Activated CD4-positive, alpha-beta T cell treated with anti-CD3 and anti-CD28 coated beads, Interleukin-2, amount 10 ng/mL, durations not matched to agents 24 days and 14 days (primary cell): ENCODE data around the gene CEBPA. TPM values are rescaled to one million over a fixed set of nuclear protein-coding genes. Genes with fewer than 3 reads are reported as not detected.
"Not testable (repeated sequence)": the region's sequence is repeated elsewhere in the genome, so short reads cannot be mapped to it uniquely, and the experiment has no call there.

Source experiments
- DNase-seq: peaks from one replicate; pipeline ENCODE4 v3.0.0; 2022
- H3K27ac Mint-ChIP-seq: one replicate; pipeline ENCODE4 v1.8.0; 2022; ENCODE audit warnings: mild to moderate bottlenecking, mixed read lengths
- H3K27me3 Mint-ChIP-seq: one replicate; pipeline ENCODE4 v1.8.0; 2022; ENCODE audit warnings: mixed read lengths
- H3K36me3 Mint-ChIP-seq: one replicate; pipeline ENCODE4 v1.8.0; 2022; ENCODE audit warnings: low read depth, mild to moderate bottlenecking, mixed read lengths
- H3K4me1 Mint-ChIP-seq: one replicate; pipeline ENCODE4 v1.8.0; 2021; ENCODE audit warnings: mixed read lengths
- H3K4me3 Mint-ChIP-seq: one replicate; pipeline ENCODE4 v1.8.0; 2022; ENCODE audit warnings: mild to moderate bottlenecking, moderate library complexity, mixed read lengths
- H3K9me3 Mint-ChIP-seq: one replicate; pipeline ENCODE4 v1.8.0; 2021; ENCODE audit warnings: mixed read lengths
- intact Hi-C: fragments of 100-400 bp; cut with micrococcal nuclease; formaldehyde crosslinking; loops from one replicate; pipeline ENCODE4 v1.15.1; 2023
- total RNA-seq: library from RNA; stranded (reverse); gene quantifications from 2 replicates; pipeline ENCODE4 v1.2.3, GENCODE V29; 2022

CEBPA gene
- total RNA-seq, 1 donor from 2014 or later, result 1.4 TPM

DNA sequence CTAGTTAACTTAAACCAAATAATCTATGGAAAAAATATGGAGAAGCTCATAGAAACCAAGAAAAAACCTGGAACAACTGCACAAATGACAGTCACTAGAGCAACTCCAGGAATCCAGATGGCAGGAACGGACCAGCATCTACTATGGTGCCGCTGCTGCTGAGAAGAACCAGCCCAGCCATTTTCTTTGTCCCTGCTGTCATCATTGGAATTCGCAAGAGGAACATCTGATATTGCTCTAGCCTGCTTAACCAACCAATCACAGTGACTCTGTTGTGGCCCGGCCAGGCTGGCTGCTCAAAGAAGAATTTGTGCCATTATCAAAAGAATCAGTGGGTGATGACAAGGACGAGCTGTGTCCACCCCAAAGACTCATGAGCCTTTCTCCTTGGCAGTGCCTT, 33.1 kb upstream of the CEBPA start:
- no peaks in the 10 kb centered on the region for H3K36me3 Mint-ChIP-seq
- no peak overlapping the region for H3K4me3 Mint-ChIP-seq
- DNase-seq, result no peak
- intact Hi-C loops, result no loop called here
- no peak overlapping the region for H3K27ac Mint-ChIP-seq
- no peaks in the 10 kb centered on the region for H3K4me1 Mint-ChIP-seq
- no peaks in the 10 kb centered on the region for H3K9me3 Mint-ChIP-seq
- peaks cover 13% of the 10 kb centered on the region for H3K27me3 Mint-ChIP-seq

DNA sequence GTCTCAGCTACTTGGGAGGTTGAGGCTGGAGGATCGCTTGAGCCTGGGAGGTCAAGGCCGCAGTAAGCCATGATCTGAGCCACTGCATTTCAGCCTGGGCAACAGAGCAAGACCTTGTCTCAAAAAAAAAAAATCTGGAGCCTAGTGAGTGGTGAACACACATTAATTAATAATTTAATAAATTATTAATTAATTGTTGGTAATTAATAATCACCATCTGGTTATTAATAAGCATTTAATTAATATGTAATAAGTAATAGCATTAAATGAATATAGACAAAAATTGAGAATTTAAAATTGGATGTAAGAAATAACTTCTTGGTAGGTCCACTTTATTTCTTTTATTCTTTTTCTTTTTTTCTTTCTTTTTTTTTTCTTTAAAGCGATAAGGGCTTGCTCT, 31.9 kb upstream of the CEBPA start:
- no peaks in the 10 kb centered on the region for H3K4me1 Mint-ChIP-seq
- H3K4me3 Mint-ChIP-seq, result no peak overlapping the region
- H3K27ac Mint-ChIP-seq, result no peak overlapping the region
- no peak for DNase-seq
- no peaks in the 10 kb centered on the region for H3K36me3 Mint-ChIP-seq
- peaks cover 10% of the 10 kb centered on the region for H3K27me3 Mint-ChIP-seq
- intact Hi-C loops, result no loop called here
- no peaks in the 10 kb centered on the region for H3K9me3 Mint-ChIP-seq

DNA sequence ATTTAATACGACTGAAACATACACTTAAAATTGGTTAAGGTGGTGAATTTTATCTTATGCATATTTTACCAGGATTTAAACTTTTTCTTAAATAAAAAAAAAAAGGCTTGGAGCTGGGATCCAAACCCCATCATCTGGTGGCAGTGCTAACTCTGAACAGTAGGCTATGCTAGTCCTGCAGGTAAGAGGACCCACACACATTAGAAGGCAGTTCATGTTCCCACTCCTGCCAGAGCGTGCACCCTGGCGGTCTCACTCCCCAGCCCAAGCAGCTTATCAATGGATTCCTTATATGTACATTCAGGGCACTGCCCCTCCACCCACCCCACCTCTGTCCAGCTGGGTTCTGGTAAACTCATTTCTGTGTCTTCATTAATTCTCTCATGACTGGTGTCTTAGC, 31.3 kb upstream of the CEBPA start:
- intact Hi-C loops, result no loop called here
- H3K27ac Mint-ChIP-seq, result no peak overlapping the region

DNA sequence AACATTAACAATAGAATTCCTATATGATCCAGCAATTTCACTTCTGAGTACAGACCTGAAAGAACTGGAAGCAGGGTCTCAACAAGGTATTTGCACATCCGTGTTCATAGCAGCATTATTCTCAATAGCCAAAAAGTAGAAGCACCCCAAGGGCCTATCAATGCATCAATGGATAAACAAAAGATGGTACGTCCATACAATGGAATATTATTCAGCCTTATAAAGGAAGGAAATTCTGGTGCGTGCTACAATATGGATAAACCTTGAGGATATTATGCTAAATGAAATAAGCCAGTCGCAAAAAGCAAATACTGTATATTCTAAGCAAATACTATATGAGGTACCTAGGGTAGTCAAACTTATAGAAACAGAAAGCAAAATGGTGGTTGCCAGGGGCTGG, 30.8 kb upstream of the CEBPA start:
- DNase-seq, result no peak
- Mint-ChIP-seq H3K27me3 (peaks cover 4% of the 10 kb centered on the region), H3K4me1 (no peaks in the 10 kb centered on the region), H3K27ac (no peak overlapping the region), H3K9me3 (no peaks in the 10 kb centered on the region), H3K4me3 (no peak overlapping the region), H3K36me3 (no peaks in the 10 kb centered on the region)
- intact Hi-C loops, result no loop called here

More for the DNA sequence above, 31.3 kb upstream of the CEBPA start:
- H3K9me3 Mint-ChIP-seq, result no peaks in the 10 kb centered on the region
- DNase-seq, result no peak
- H3K27me3 Mint-ChIP-seq, result peaks cover 4% of the 10 kb centered on the region
- no peaks in the 10 kb centered on the region for H3K36me3 Mint-ChIP-seq
- no peaks in the 10 kb centered on the region for H3K4me1 Mint-ChIP-seq
- H3K4me3 Mint-ChIP-seq, result no peak overlapping the region

DNA sequence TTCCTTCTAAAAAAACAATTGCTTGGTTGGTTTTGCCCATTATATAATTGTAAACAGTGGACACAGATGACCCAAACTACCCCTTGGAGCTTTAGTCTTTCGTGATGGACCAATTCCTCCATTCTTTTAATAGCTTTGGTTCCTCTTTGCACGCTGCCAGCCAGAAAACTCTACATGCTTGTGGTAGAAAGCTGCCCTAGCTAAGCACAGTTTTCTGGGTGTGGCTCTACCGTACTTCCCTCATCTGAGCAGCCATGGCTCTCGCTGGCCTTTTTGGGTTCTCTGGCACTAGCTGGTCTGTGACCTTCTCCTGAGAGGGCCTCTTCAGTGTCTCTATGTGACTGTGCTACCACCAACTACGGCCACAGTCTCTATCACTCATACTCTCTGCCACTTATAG, 29.9 kb upstream of the CEBPA start:
- intact Hi-C loops, result no loop called here
- H3K27ac Mint-ChIP-seq, result no peak overlapping the region
- no peak overlapping the region for H3K4me3 Mint-ChIP-seq
- DNase-seq, result no peak
- peaks cover 1% of the 10 kb centered on the region for H3K27me3 Mint-ChIP-seq
- H3K36me3 Mint-ChIP-seq, result no peaks in the 10 kb centered on the region
- H3K9me3 Mint-ChIP-seq, result no peaks in the 10 kb centered on the region
- no peaks in the 10 kb centered on the region for H3K4me1 Mint-ChIP-seq

DNA sequence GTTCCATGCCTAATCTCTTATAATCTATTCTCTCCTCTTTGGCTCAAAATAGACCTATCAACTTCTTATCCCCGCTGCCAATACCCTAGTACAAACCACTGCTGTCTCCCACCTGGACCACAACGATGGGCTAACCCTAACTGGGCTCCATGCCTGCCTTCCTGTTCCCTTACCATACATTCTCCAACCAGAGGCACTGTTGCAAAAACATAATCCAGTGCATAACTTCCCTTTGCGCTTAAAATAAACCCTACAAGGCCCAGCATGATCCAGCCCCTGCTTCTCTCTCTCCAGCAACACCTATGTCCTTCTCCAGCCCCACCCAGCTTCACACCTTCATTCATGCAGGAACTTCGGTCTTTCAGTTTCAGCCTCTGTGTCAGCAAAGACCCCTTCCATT, 27.4 kb upstream of the CEBPA start:
- intact Hi-C loops, result no loop called here
- Mint-ChIP-seq H3K4me3 (no peak overlapping the region), H3K4me1 (no peaks in the 10 kb centered on the region), H3K36me3 (no peaks in the 10 kb centered on the region), H3K9me3 (no peaks in the 10 kb centered on the region), H3K27ac (no peak overlapping the region), H3K27me3 (peaks cover 4% of the 10 kb centered on the region)
- DNase-seq, result no peak

DNA sequence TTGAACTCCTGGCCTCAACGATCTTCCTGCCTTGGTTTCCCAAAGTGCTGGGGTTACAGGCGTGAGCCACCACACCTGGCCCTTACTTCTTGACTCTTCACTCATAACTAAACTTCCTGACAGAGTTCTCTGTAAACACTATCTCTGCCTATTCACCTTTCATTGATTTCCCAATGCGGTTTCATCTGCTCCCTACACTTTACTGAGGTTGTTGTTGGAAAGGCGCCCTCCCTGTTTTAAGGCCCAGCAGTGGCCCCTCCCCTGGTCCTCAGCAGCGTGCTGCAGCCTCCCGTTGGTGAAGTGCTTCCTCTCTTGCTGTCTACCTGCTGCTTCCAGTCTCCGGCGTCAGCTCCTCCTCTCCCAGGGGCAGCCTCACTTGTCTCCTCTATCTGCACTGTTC, 26.7 kb upstream of the CEBPA start:
- Mint-ChIP-seq H3K9me3 (no peaks in the 10 kb centered on the region), H3K27ac (no peak overlapping the region), H3K27me3 (peaks cover 4% of the 10 kb centered on the region), H3K4me1 (no peaks in the 10 kb centered on the region), H3K4me3 (no peak overlapping the region), H3K36me3 (no peaks in the 10 kb centered on the region)
- DNase-seq, result no peak
- intact Hi-C loops, result no loop called here

DNA sequence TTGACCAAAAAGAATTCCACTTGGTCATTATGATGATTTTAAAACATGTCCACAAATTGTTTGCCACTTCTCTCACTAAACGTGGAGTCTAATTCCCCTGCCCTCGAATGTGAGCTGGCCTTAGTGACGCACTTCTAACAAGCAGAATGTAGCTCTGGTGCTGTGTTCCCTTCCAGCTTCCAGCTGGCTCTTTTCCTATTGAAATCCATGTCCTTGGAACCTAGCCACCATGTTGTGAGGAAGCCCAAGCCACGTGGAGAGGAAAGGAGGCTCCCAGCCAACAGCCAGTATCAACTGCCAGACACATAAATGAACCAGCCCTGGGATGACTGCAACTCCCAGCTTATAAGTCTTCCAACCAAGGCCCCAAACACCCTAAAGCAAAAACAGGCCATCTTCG, 23.6 kb upstream of the CEBPA start:
- H3K27me3 Mint-ChIP-seq, result peaks cover 4% of the 10 kb centered on the region
- H3K27ac Mint-ChIP-seq, result no peak overlapping the region
- H3K4me3 Mint-ChIP-seq, result no peak overlapping the region
- intact Hi-C loops, result no loop called here
- no peak for DNase-seq
- H3K36me3 Mint-ChIP-seq, result no peaks in the 10 kb centered on the region
- no peaks in the 10 kb centered on the region for H3K4me1 Mint-ChIP-seq
- H3K9me3 Mint-ChIP-seq, result no peaks in the 10 kb centered on the region

DNA sequence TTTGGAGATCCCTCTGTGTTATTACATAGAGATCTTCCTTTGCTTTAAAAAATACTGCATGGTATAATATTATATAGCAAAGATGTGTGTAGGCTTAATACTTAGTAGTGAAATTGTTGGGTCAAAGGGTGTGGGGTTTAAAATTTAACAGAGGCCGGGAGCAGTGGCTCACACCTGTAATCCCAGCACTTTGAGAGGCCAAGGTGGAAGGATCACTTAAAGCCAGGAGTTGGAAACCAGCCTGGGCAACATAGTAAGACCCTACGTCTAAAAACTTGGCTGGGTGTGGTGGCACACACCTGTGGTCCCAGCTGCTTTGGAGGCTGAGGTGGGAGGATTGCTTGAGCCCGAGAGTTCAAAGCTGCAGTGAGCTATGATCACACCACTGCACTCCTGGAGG, 22.3 kb upstream of the CEBPA start:
- Mint-ChIP-seq H3K27ac (no peak overlapping the region), H3K4me3 (no peak overlapping the region), H3K9me3 (no peaks in the 10 kb centered on the region), H3K4me1 (no peaks in the 10 kb centered on the region), H3K27me3 (peaks cover 4% of the 10 kb centered on the region), H3K36me3 (no peaks in the 10 kb centered on the region)
- intact Hi-C loops, result no loop called here
- DNase-seq, result no peak

DNA sequence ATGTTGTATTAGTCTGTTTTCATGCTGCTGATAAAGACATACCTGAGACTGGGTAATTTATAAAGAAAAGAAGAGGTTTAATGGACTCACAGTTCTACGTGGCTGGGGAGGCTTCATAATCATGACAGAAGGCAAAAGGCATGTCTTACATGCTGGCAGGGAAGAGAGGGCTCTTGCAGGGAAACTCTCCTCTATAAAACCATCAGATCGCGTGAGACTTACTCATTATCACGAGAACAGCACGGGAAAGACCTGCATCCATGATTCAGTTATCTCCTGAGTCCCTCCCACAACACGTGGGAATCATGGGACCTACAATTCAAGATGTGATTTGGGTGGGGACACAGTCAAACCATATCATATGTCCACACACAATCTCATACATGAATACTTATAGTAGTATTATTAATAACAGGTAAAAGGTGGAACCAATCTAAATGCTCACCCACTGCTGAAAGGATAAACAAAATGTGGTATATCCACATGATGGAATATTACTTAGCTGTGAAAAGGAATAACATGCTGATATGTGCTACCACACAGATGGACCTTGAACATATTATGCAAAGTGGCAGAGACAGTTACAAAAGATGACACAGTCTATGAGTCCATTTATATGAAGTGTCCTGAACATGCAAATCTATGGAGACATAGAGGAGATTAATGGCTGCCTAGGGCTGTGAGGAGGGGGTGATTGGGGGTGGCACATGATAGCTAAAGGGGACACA, 20.9 kb upstream of the CEBPA start:
- no peaks in the 10 kb centered on the region for H3K9me3 Mint-ChIP-seq
- peaks cover 4% of the 10 kb centered on the region for H3K27me3 Mint-ChIP-seq
- intact Hi-C loops, result no loop called here
- no peaks in the 10 kb centered on the region for H3K36me3 Mint-ChIP-seq
- H3K4me3 Mint-ChIP-seq, result no peak overlapping the region
- H3K27ac Mint-ChIP-seq, result no peak overlapping the region
- no peaks in the 10 kb centered on the region for H3K4me1 Mint-ChIP-seq
- DNase-seq, result no peak

DNA sequence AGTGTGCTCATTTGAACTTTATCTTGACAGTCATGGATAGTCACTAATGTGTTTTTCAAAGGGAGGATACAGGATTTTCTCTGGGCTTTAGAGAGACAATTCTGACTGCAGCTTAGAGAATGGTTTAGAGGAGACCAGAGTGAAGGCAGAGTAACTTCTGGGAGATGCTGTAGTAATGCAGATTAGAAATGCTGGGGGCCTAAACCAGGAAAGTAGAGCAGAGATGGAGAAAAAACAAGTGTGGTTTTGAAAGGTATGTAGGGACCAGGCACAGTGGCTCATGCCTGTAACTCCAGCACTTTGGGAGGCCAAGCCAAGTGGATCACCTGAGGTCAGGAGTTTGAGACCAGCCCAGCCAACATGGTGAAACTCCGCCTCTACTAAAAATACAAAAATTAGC, 18.3 kb upstream of the CEBPA start:
- Mint-ChIP-seq H3K4me1 (no peaks in the 10 kb centered on the region), H3K36me3 (no peaks in the 10 kb centered on the region), H3K27ac (no peak overlapping the region), H3K4me3 (no peak overlapping the region), H3K27me3 (peaks cover 2% of the 10 kb centered on the region), H3K9me3 (no peaks in the 10 kb centered on the region)
- DNase-seq, result no peak
- intact Hi-C loops, result no loop called here

DNA sequence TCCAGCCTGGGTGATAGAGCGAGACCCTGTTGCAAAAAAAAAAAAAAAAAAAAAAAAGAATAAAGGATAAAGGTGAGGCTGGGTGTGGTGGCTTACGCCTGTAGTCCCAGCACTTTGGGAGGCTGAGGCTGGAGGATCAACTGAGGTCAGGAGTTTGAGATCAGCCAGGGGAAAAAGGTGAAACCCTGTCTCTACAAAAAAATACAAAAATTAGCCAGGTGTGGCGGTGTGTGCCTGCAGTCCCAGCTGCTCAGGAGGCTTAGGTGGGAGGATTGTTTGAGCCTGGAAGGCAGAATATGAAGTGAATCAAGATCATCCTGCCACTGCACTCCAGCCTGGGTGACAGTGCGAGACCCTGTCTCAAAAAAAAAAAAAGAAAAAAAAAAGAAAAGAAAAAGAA, 15.7 kb upstream of the CEBPA start:
- H3K27me3 Mint-ChIP-seq, H3K36me3 Mint-ChIP-seq, H3K4me3 Mint-ChIP-seq, intact Hi-C loops, DNase-seq, H3K9me3 Mint-ChIP-seq, H3K27ac Mint-ChIP-seq, H3K4me1 Mint-ChIP-seq: not testable (repeated sequence)

DNA sequence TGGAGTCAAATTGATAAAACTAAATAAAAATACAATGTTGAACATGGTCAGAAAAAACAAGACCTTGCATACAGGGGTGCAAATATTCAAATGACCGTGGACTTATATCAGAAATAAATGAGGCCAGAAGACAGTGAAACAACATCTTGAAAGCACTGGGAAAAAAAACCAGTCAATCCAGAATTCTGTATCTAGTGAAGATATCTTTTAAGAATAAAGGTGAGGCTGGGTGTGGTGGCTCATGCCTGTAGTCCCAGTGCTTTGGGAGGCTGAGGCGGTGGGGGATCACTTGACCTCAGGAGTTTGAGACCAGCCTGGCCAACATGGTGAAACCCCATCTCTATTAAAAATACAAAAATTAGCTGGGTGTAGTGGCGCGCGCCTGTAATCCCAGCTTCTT, 15.2 kb upstream of the CEBPA start:
- no peak overlapping the region for H3K4me3 Mint-ChIP-seq
- intact Hi-C loops, result no loop called here
- H3K27ac Mint-ChIP-seq, result no peak overlapping the region

DNA sequence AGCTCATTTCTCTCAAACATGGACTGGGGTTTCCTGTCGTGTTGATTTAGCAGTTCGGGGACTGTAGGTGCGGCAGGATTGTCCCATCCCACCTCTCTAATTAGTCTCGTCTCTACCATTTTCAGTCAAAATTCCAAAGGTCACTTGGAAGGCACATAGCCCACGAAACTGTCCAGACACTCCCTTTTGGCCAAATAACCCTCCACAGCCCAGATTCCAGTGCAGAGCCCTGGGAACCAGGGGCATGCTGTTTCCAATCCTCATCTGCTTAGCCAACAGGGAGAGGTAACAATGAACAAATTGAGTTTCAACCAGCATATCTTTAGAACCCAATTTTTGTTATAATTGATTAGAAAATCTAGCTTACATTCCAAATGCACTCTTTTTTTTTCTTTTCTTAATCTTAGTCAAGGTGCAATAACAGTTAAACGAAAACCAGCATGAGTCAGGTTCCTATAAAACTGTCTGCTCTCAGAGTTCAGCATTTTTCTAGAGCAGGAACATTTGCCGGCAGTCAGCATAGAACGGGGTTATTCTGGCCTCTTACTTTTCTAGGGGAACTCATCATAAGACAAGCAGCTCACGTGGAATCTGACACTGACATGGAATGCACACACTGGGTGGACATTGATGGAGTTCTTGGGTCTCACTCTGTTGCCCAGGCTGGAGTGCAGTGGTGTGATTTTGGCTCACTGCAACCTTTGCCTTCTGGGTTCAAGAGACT, 14.4 kb upstream of the CEBPA start:
- no peaks in the 10 kb centered on the region for H3K4me1 Mint-ChIP-seq
- DNase-seq, result no peak
- no peak overlapping the region for H3K27ac Mint-ChIP-seq
- H3K36me3 Mint-ChIP-seq, result no peaks in the 10 kb centered on the region
- H3K9me3 Mint-ChIP-seq, result no peaks in the 10 kb centered on the region
- no peak overlapping the region for H3K4me3 Mint-ChIP-seq
- intact Hi-C loops, result no loop called here
- H3K27me3 Mint-ChIP-seq, result peaks cover 2% of the 10 kb centered on the region

More for the DNA sequence above, 15.2 kb upstream of the CEBPA start:
- H3K4me1 Mint-ChIP-seq, result no peaks in the 10 kb centered on the region
- no peak for DNase-seq
- no peaks in the 10 kb centered on the region for H3K36me3 Mint-ChIP-seq
- H3K9me3 Mint-ChIP-seq, result no peaks in the 10 kb centered on the region
- H3K27me3 Mint-ChIP-seq, result peaks cover 2% of the 10 kb centered on the region

DNA sequence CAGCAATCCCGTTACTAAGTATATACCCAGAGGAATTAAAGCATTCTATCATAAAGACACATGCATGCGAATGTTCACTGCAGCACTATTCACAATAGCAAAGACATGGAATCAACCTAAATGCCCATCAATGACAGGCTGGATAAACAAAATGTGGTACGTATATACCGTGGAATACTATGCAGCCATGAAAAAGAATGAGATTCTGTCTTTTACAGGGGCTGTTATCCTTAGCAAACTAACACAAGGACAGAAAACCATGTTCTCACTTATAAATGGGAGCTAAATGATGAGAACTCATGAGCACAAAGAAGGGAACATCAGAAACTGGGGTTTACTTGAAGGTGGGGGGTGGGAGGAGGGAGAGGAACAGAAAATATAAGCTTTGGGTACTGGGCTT, 10.5 kb upstream of the CEBPA start:
- H3K27ac Mint-ChIP-seq, intact Hi-C loops, H3K4me1 Mint-ChIP-seq, H3K36me3 Mint-ChIP-seq, H3K4me3 Mint-ChIP-seq, H3K27me3 Mint-ChIP-seq, H3K9me3 Mint-ChIP-seq, DNase-seq: not testable (repeated sequence)
